ENCODE results near the gene SERP2.

SERP2 gene

GRCh38 chr13:44422755-44423643, 49.4 kb downstream of the SERP2 start:
- peak; percentile 10 for ATAC-seq
- H3K9me3 Mint-ChIP-seq = no peaks in the 10 kb centered on the region
- H3K4me3 Mint-ChIP-seq = no peak overlapping the region

GRCh38 chr13:44423824-44424223, 50.2 kb downstream of the SERP2 start:
- Mint-ChIP-seq H3K4me1 (peaks cover 14% of the 10 kb centered on the region), H3K4me3 (no peak overlapping the region), H3K27ac (no peak overlapping the region), H3K27me3 (peaks cover 51% of the 10 kb centered on the region), H3K36me3 (no peaks in the 10 kb centered on the region), H3K9me3 (no peaks in the 10 kb centered on the region)
- ATAC-seq = no peak

More at GRCh38 chr13:44422755-44423643, 49.4 kb downstream of the SERP2 start:
- Mint-ChIP-seq H3K27ac (no peak overlapping the region), H3K4me1 (peaks cover 16% of the 10 kb centered on the region), H3K36me3 (no peaks in the 10 kb centered on the region), H3K27me3 (peaks cover 51% of the 10 kb centered on the region)

- no peak overlapping the region for H3K4me3 Mint-ChIP-seq
- H3K27ac Mint-ChIP-seq = no peak overlapping the region
- H3K4me1 Mint-ChIP-seq = peaks cover 14% of the 10 kb centered on the region
- no peak for ATAC-seq
- no peaks in the 10 kb centered on the region for H3K36me3 Mint-ChIP-seq
- peaks cover 51% of the 10 kb centered on the region for H3K27me3 Mint-ChIP-seq
- no peaks in the 10 kb centered on the region for H3K9me3 Mint-ChIP-seq
These were observed 51.6 kb downstream of the SERP2 start for GRCh38 chr13:44425041-44425814.

DNA sequence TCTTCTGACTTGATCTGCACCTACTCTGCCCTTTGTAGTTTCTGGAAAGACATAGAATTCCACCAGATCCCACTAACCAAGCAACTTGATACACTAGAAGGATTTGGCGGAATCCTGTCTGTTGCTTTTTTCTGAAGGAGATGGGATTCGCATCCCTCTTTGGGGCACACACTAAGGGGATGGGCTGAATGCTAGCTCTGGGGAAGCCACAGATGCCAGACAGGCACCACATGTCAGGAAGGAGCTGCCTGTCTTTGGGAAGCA, 52.1 kb downstream of the SERP2 start:
- Mint-ChIP-seq H3K27me3 (peaks cover 51% of the 10 kb centered on the region), H3K4me1 (peaks cover 14% of the 10 kb centered on the region), H3K4me3 (no peak overlapping the region), H3K36me3 (no peaks in the 10 kb centered on the region), H3K27ac (no peak overlapping the region), H3K9me3 (no peaks in the 10 kb centered on the region)
- ATAC-seq = no peak

DNA sequence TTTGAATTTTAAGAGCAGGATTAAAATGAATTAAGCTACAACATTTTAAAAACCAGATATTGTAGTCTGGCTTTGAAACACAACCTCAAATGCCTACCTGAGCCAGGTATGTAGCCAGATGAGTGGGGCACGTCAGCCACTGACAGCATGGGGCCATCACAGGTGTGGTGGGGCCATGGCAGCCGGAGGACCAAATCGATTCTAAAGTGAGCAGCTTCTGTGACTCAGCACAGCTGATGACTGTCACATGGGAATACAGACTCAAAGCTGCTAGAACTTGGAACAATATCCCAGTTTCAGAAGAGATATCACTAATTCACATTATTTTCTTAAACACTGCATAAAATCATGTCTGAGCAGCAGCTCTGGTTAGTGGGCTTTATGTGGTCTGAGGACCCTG, 52.8 kb downstream of the SERP2 start:
- Mint-ChIP-seq H3K36me3 (no peaks in the 10 kb centered on the region), H3K27me3 (peaks cover 47% of the 10 kb centered on the region), H3K27ac (no peak overlapping the region), H3K4me1 (peaks cover 14% of the 10 kb centered on the region), H3K9me3 (no peaks in the 10 kb centered on the region), H3K4me3 (no peak overlapping the region)
- no peak for ATAC-seq

- Mint-ChIP-seq H3K4me1 (peaks cover 14% of the 10 kb centered on the region), H3K36me3 (peaks cover 5% of the 10 kb centered on the region), H3K27me3 (peaks cover 18% of the 10 kb centered on the region), H3K4me3 (no peak overlapping the region), H3K27ac (no peak overlapping the region), H3K9me3 (no peaks in the 10 kb centered on the region)
- ATAC-seq = no peak
These were observed 55.7 kb downstream of the SERP2 start for GRCh38 chr13:44429311-44429710.

DNA sequence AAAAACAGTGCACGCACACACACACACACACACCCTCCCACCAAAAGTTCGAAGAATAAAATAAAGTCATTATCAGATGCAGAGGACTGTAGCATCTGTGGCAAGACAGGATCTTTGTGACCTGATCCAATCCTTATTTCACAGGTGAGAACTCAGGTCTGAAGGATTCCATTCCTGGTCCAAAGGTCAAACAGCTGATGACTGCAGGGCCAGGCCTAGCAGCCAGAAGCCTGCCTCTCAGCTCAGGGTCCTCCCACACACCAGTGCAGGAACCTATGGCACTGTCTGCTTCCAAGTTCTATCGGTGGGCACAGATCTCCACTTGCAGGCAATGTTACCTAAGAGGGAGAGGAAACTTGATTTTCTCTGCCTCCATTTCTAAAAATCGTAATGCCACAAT, 57.5 kb downstream of the SERP2 start:
- peaks cover 11% of the 10 kb centered on the region for H3K36me3 Mint-ChIP-seq
- no peak overlapping the region for H3K27ac Mint-ChIP-seq
- no peak for ATAC-seq
- H3K9me3 Mint-ChIP-seq = no peaks in the 10 kb centered on the region
- peaks cover 11% of the 10 kb centered on the region for H3K27me3 Mint-ChIP-seq
- peaks cover 17% of the 10 kb centered on the region for H3K4me1 Mint-ChIP-seq
- no peak overlapping the region for H3K4me3 Mint-ChIP-seq

DNA sequence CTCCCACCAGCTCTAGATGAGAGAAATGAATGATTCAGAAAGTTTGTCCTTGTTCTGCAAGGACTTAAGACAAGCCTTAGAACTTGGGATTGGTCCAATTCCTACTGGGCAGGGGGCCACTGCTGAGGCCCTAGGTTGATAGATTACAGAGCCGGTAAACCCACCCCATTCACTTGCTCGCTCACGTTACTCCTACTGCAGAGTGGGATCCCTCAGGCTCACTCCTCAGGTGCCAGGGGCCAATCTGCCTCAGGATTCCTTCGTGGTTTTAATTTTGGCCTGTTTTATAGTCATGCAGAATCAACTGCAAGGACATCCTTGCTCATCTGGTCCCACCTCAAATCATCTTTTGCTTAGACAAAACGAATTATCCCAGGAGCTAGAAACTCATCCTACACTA, 59.0 kb downstream of the SERP2 start:
- no peaks in the 10 kb centered on the region for H3K9me3 Mint-ChIP-seq
- peaks cover 32% of the 10 kb centered on the region for H3K4me1 Mint-ChIP-seq
- H3K27ac Mint-ChIP-seq = no peak overlapping the region
- peaks cover 22% of the 10 kb centered on the region for H3K27me3 Mint-ChIP-seq
- no peak for ATAC-seq
- no peak overlapping the region for H3K4me3 Mint-ChIP-seq
- peaks cover 11% of the 10 kb centered on the region for H3K36me3 Mint-ChIP-seq

DNA sequence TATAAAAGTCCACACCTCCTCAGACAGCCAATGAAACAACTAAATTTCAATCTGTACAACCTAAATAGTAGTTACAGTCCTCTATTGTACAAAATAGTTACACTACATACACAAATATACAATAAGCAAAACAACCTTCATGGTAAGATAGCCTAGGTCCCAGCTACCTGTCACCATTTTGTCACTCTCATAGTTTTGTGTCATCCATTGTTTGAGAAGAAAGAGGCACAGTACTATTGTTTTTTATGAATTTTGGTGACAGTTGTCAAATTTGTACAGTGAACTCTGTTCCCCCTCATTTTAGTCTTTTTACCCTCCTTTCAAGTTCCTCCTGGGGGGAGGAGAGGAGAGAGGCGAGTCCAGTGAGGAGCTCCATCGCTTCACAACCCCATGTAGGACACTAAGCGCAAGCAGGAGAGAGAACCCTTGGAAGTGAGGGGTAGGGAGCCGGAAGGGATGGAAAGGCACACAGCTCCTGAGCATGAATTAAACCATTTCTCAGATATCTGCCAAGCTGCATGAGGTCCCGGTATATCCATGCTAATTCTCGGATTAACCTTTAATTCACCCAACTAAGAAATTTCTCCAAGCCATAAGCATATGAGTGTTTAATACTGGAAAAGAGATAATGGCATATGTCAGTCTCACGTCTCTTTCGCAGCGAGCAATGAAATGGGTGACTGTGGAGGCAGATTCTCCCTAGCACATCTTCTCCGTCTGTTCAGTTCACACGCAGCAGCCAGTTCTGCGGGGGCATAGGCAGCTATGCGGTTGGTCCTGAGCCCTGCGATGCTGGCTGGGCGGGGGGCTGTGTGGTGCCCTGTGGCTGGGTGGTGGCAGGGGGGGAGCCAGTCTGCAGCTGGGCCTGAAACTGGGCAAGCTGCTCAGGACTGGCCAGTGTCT, 60.5 kb downstream of the SERP2 start:
- ATAC-seq = no peak
- no peak overlapping the region for H3K4me3 Mint-ChIP-seq
- no peaks in the 10 kb centered on the region for H3K9me3 Mint-ChIP-seq
- peaks cover 36% of the 10 kb centered on the region for H3K4me1 Mint-ChIP-seq
- no peak overlapping the region for H3K27ac Mint-ChIP-seq
- H3K27me3 Mint-ChIP-seq = peaks cover 22% of the 10 kb centered on the region
- H3K36me3 Mint-ChIP-seq = peaks cover 11% of the 10 kb centered on the region

DNA sequence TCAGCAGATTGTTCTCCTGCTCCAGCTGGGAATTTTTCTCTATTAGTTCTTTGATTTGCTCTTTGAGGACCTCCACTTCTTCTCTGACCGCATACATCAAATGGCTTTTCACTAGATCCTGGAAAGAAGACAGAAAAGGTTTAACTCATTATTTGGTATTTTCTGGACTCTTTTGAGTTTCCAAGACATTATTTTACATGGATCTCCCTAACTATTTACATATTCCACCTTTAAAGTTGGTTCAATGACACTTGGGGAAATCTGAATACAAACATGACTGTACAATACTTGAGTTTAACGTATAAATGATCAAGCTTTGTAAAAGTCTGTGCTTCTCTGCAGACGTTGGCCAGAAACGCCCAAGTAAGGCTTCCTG, 61.1 kb downstream of the SERP2 start:
- Mint-ChIP-seq H3K9me3 (no peaks in the 10 kb centered on the region), H3K4me3 (peak overlapping the region; percentile 81), H3K36me3 (peaks cover 11% of the 10 kb centered on the region), H3K4me1 (peaks cover 36% of the 10 kb centered on the region), H3K27ac (peak overlapping the region; percentile 72), H3K27me3 (peaks cover 22% of the 10 kb centered on the region)
- no peak for ATAC-seq

GRCh38 chr13:44435142-44435918, 61.7 kb downstream of the SERP2 start:
- H3K9me3 Mint-ChIP-seq = no peaks in the 10 kb centered on the region
- H3K4me3 Mint-ChIP-seq = peak overlapping the region; percentile 81
- peaks cover 36% of the 10 kb centered on the region for H3K4me1 Mint-ChIP-seq
- ATAC-seq = peak; percentile 92
- peak overlapping the region; percentile 72 for H3K27ac Mint-ChIP-seq
- peaks cover 11% of the 10 kb centered on the region for H3K36me3 Mint-ChIP-seq
- peaks cover 24% of the 10 kb centered on the region for H3K27me3 Mint-ChIP-seq

- Mint-ChIP-seq H3K27me3 (peaks cover 31% of the 10 kb centered on the region), H3K27ac (peak overlapping the region; percentile 72), H3K9me3 (no peaks in the 10 kb centered on the region)
These were observed 62.4 kb downstream of the SERP2 start for GRCh38 chr13:44435919-44436510.

DNA sequence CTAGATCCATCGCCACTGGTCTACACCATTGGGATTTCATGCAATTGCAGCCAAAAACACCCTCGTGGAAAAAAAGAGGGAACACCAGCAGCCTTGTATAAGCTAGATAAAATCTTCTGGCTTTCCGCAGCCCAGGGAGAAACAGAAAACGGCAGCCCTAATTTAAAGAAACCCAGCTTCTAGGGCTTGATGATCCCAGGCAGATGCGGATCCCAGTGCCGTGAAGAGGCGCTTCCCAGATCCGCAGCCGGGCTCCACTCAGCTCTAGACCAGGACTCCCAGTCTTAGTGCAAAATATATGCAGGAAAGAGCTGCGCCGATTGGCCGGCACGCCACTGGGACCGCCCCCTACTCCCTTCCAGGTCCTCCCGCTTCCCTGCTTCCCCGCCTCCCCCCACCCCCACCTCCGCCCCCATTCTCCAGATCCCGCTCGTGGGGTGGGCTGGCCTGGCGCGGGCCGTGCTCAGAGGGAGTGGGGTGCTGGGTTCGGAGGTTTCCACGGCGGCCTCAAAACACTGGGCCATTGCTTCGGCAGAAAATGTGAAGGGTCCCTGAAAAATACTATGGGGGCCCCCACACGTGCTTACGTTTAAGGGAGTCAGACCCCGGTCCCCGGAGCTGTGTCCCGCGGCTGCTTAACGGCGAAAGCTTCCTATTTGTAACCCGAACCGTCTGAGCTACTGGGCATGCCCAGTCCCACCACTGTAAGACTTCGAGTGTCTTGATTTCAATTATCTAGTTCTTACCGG, 63.1 kb downstream of the SERP2 start:
- Mint-ChIP-seq H3K27me3 (peaks cover 31% of the 10 kb centered on the region), H3K4me1 (peaks cover 36% of the 10 kb centered on the region), H3K27ac (no peak overlapping the region)

More at GRCh38 chr13:44435919-44436510, 62.4 kb downstream of the SERP2 start:
- ATAC-seq = no peak
- H3K4me1 Mint-ChIP-seq = peaks cover 36% of the 10 kb centered on the region
- peak overlapping the region; percentile 81 for H3K4me3 Mint-ChIP-seq
- H3K36me3 Mint-ChIP-seq = peaks cover 11% of the 10 kb centered on the region

More for the DNA sequence above, 63.1 kb downstream of the SERP2 start:
- H3K4me3 Mint-ChIP-seq = peak overlapping the region; percentile 81
- H3K36me3 Mint-ChIP-seq = peaks cover 11% of the 10 kb centered on the region
- H3K9me3 Mint-ChIP-seq = no peaks in the 10 kb centered on the region
- ATAC-seq = peak; percentile 46
